AG04450 (cell line): ENCODE measurements around the gene RMI2. TPM values are rescaled to one million over a fixed set of nuclear protein-coding genes. Genes with fewer than 3 reads are reported as not detected.

Experiments used
- CTCF ChIA-PET: fragments of 300-600, 350-600 bp; formaldehyde crosslinking; extraction: SDS; loops from one replicate; lab custom pipeline; 2022; ENCODE audit warnings: antibody characterized with exemption, inconsistent platforms; lab: Charles Lee
- POLR2A ChIA-PET: fragments of 350-600 bp; formaldehyde crosslinking; extraction: SDS; loops from one replicate; lab custom pipeline; 2021; ENCODE audit warnings: antibody characterized with exemption, inconsistent platforms; lab: Yijun Ruan, JAX
- DNase-seq: peaks from one replicate; pipeline ENCODE4 v3.0.0-alpha.2; 2011; ENCODE audit warnings: low read depth, low spot score
- H3K27ac ChIP-seq: one replicate; pipeline ENCODE4 v1.5.1; 2012; ENCODE audit warnings: low read depth, low read length, control low read depth
- H3K27me3 ChIP-seq: one replicate; pipeline ENCODE4 v1.6.0; 2012; ENCODE audit warnings: low read length; ENCODE audit not compliant: control insufficient read depth, insufficient read depth
- H3K4me3 ChIP-seq: 2 replicates; pipeline ENCODE4 v1.5.1; 2011; ENCODE audit warnings: mild to moderate bottlenecking, low read depth, low read length, control low read depth
- H3K9me3 ChIP-seq: 2 replicates; pipeline ENCODE4 v1.5.1; 2012; ENCODE audit warnings: low read length; ENCODE audit not compliant: control insufficient read depth, insufficient read depth
- CTCF ChIP-seq: IDR thresholded peaks from 2 replicates; pipeline ENCODE4 v1.5.1; 2011; ENCODE audit warnings: low read depth, low read length, control low read depth, inconsistent platforms
- polyA plus RNA-seq: library from polyadenylated mRNA; depleted of rRNA; stranded (reverse); fragments of >200 nt; gene quantifications from 2 replicates; pipeline ENCODE4 v1.2.3, GENCODE V29; 2011

RMI2 gene
- polyA plus RNA-seq, 1 experiment, result 4.7 TPM

- no peak for DNase-seq
- POLR2A ChIA-PET, result no interaction called here
- Histone ChIP-seq H3K9me3 (peaks cover 6% of the 10 kb centered on the region), H3K27ac (no peak overlapping the region), H3K27me3 (no peaks in the 10 kb centered on the region), H3K4me3 (no peak overlapping the region)
- no peak for TF ChIP-seq CTCF
- CTCF ChIA-PET, result no interaction called here
These were observed 11.6 kb upstream of the RMI2 start for GRCh38 chr16:11333702-11334101.

GRCh38 chr16:11334831-11335404 lies 10.3 kb upstream of the RMI2 start:
- peaks cover 6% of the 10 kb centered on the region for H3K9me3 ChIP-seq
- no peaks in the 10 kb centered on the region for H3K27me3 ChIP-seq
- CTCF ChIA-PET, result no interaction called here
- H3K27ac ChIP-seq, result no peak overlapping the region
- DNase-seq, result no peak
- H3K4me3 ChIP-seq, result no peak overlapping the region
- POLR2A ChIA-PET, result interaction anchor here (0.7 kb wide), 1 partner anchor 151 kb away, joined by 3 read pairs; no protein-coding TSS in a partner anchor
- TF ChIP-seq CTCF, result no peak

GRCh38 chr16:11339075-11339474 lies 6.2 kb upstream of the RMI2 start:
- Histone ChIP-seq H3K9me3 (peaks cover 6% of the 10 kb centered on the region), H3K4me3 (no peak overlapping the region), H3K27ac (no peak overlapping the region), H3K27me3 (no peaks in the 10 kb centered on the region)
- ChIA-PET POLR2A (no interaction called here), CTCF (no interaction called here)
- TF ChIP-seq CTCF, result no peak
- no peak for DNase-seq

GRCh38 chr16:11340710-11341109 lies 4.5 kb upstream of the RMI2 start:
- no peaks in the 10 kb centered on the region for H3K9me3 ChIP-seq
- no peaks in the 10 kb centered on the region for H3K27me3 ChIP-seq
- DNase-seq, result no peak
- H3K27ac ChIP-seq, result no peak overlapping the region
- no peak overlapping the region for H3K4me3 ChIP-seq
- no peak for TF ChIP-seq CTCF
- POLR2A ChIA-PET, result interaction anchor here (1.2 kb wide), 1 partner anchor 85 kb away, joined by 7 read pairs; the partner anchor contains the start of gene SOCS1
- CTCF ChIA-PET, result interaction anchor here (0.6 kb wide), 1 partner anchor 15 kb away, joined by 3 read pairs; no protein-coding TSS in a partner anchor

- H3K4me3 ChIP-seq, result no peak overlapping the region
- no peak for TF ChIP-seq CTCF
- CTCF ChIA-PET, result interaction anchor here (0.6 kb wide), 1 partner anchor 15 kb away, joined by 3 read pairs; no protein-coding TSS in a partner anchor
- POLR2A ChIA-PET, result interaction anchor here (1.2 kb wide), 1 partner anchor 86 kb away, joined by 7 read pairs; the partner anchor contains the start of gene SOCS1
- no peaks in the 10 kb centered on the region for H3K9me3 ChIP-seq
- H3K27me3 ChIP-seq, result no peaks in the 10 kb centered on the region
- no peak for DNase-seq
- no peak overlapping the region for H3K27ac ChIP-seq
These were observed 3.9 kb upstream of the RMI2 start for GRCh38 chr16:11341371-11341770.
